H9 (cell line): Measurements from ENCODE around the gene RNASEH2B. TPM values are rescaled to one million over a fixed set of nuclear protein-coding genes. Genes with fewer than 3 reads are reported as not detected.

ENCODE experiments used
- DNase-seq: peaks from one replicate; pipeline ENCODE4 v3.0.0-alpha.2; 2017
- H2AFZ ChIP-seq: one replicate; pipeline ENCODE4 v1.6.1; 2013; ENCODE audit warnings: mild to moderate bottlenecking, low read length, control low read depth, moderate library complexity
- H2AK5ac ChIP-seq: 2 replicates; pipeline ENCODE4 v1.6.1; 2013; ENCODE audit warnings: low read length, control low read depth, mixed read lengths; ENCODE audit not compliant: insufficient read length
- H2BK120ac ChIP-seq: one replicate; pipeline ENCODE4 v1.6.1; 2013; ENCODE audit warnings: low read depth, mild to moderate bottlenecking, low read length, control low read depth, inconsistent platforms; ENCODE audit not compliant: poor library complexity, severe bottlenecking
- H2BK12ac ChIP-seq: 2 replicates; pipeline ENCODE4 v1.6.1; 2013; ENCODE audit warnings: low read length, control low read depth, mixed read lengths, low read depth; ENCODE audit not compliant: insufficient read length
- H2BK15ac ChIP-seq: 2 replicates; pipeline ENCODE4 v1.6.1; 2013; ENCODE audit warnings: low read depth, low read length, control low read depth
- H2BK20ac ChIP-seq: one replicate; pipeline ENCODE4 v1.6.1; 2013; ENCODE audit warnings: low read depth, mild to moderate bottlenecking, low read length, control low read depth, inconsistent platforms; ENCODE audit not compliant: poor library complexity, severe bottlenecking
- H2BK5ac ChIP-seq: 2 replicates; pipeline ENCODE4 v1.6.1; 2013; ENCODE audit warnings: low read length, control low read depth, mixed read lengths; ENCODE audit not compliant: insufficient read length
- H3K14ac ChIP-seq: 2 replicates; pipeline ENCODE4 v1.6.1; 2013; ENCODE audit warnings: low read length, control low read depth; ENCODE audit not compliant: insufficient read depth
- H3K18ac ChIP-seq: 2 replicates; pipeline ENCODE4 v1.6.1; 2013; ENCODE audit warnings: low read depth, mild to moderate bottlenecking, mixed read lengths, low read length, control low read depth; ENCODE audit not compliant: insufficient read length
- H3K23ac ChIP-seq: 2 replicates; pipeline ENCODE4 v1.6.1; 2013; ENCODE audit warnings: low read length, control low read depth, mixed read lengths, low read depth; ENCODE audit not compliant: insufficient read length
- H3K23me2 ChIP-seq: 2 replicates; pipeline ENCODE4 v1.6.1; 2013; ENCODE audit warnings: low read depth, mild to moderate bottlenecking, mixed read lengths, low read length, control low read depth; ENCODE audit not compliant: insufficient read length, poor library complexity, severe bottlenecking
- H3K27ac ChIP-seq: 2 replicates; pipeline ENCODE4 v1.5.1; 2013; ENCODE audit warnings: low read length, control low read depth, mixed read lengths, low read depth; ENCODE audit not compliant: insufficient read length
- H3K27me3 ChIP-seq: 2 replicates; pipeline ENCODE4 v1.6.1; 2013; ENCODE audit warnings: low read length, control low read depth, inconsistent platforms; ENCODE audit not compliant: insufficient read depth
- H3K4ac ChIP-seq: 2 replicates; pipeline ENCODE4 v1.6.1; 2013; ENCODE audit warnings: low read depth, mild to moderate bottlenecking, control low read depth, inconsistent platforms, low read length, moderate library complexity
- H3K4me1 ChIP-seq: 2 replicates; pipeline ENCODE4 v1.6.1; 2013; ENCODE audit warnings: low read length, control low read depth, inconsistent platforms; ENCODE audit not compliant: insufficient read depth
- H3K4me2 ChIP-seq: 2 replicates; pipeline ENCODE4 v1.6.1; 2013; ENCODE audit warnings: low read length, control low read depth, mixed read lengths; ENCODE audit not compliant: insufficient read length, insufficient read depth
- H3K56ac ChIP-seq: 2 replicates; pipeline ENCODE4 v1.6.1; 2013; ENCODE audit warnings: low read depth, mild to moderate bottlenecking, mixed read lengths, low read length, control low read depth; ENCODE audit not compliant: insufficient read length
- H3K79me1 ChIP-seq: 2 replicates; pipeline ENCODE4 v1.6.1; 2013; ENCODE audit warnings: low read depth, mild to moderate bottlenecking, moderate library complexity, low read length, control low read depth, inconsistent platforms; ENCODE audit not compliant: insufficient read depth, poor library complexity, severe bottlenecking
- H3K79me2 ChIP-seq: 2 replicates; pipeline ENCODE4 v1.6.1; 2013; ENCODE audit warnings: low read length, control low read depth, inconsistent platforms; ENCODE audit not compliant: insufficient read depth
- H3K9ac ChIP-seq: 2 replicates; pipeline ENCODE4 v1.6.1; 2013; ENCODE audit warnings: low read length, control low read depth, mixed read lengths; ENCODE audit not compliant: insufficient read length; ENCODE audit errors: extremely low read depth
- H3K9me3 ChIP-seq: one replicate; pipeline ENCODE4 v1.6.1; 2013; ENCODE audit warnings: low read depth, low read length, inconsistent platforms; ENCODE audit not compliant: control insufficient read depth
- H3T11ph ChIP-seq: one replicate; pipeline ENCODE4 v1.6.1; 2013; ENCODE audit warnings: mild to moderate bottlenecking, low read length, control low read depth, inconsistent platforms
- H4K20me1 ChIP-seq: one replicate; pipeline ENCODE4 v1.6.1; 2013; ENCODE audit not compliant: control insufficient read depth, insufficient read length, insufficient read depth
- H4K5ac ChIP-seq: 2 replicates; pipeline ENCODE4 v1.6.1; 2013; ENCODE audit warnings: low read depth, mild to moderate bottlenecking, mixed read lengths, low read length, control low read depth; ENCODE audit not compliant: insufficient read length
- H4K8ac ChIP-seq: replicated peaks from 2 replicates; pipeline ENCODE4 v1.6.1; 2013; ENCODE audit warnings: low read length, control low read depth, mixed read lengths, low read depth; ENCODE audit not compliant: insufficient read length
- H4K91ac ChIP-seq: 2 replicates; pipeline ENCODE4 v1.6.1; 2013; ENCODE audit warnings: low read depth, mild to moderate bottlenecking, moderate library complexity, mixed read lengths, low read length, control low read depth; ENCODE audit not compliant: insufficient read length
- H3K27ac Mint-ChIP-seq, 3 experiments: 2 replicates in 2 of 3; 3 replicates in 1 of 3; pipeline ENCODE4 v1.8.0; 2020 to 2021; ENCODE audit warnings: mixed read lengths in 3 of 3, mild to moderate bottlenecking in 1 of 3, moderate library complexity in 1 of 3
- H3K27me3 Mint-ChIP-seq: 2 replicates; pipeline ENCODE4 v1.8.0; 2021; ENCODE audit warnings: low read depth, mild to moderate bottlenecking, moderate library complexity, mixed read lengths
- H3K36me3 Mint-ChIP-seq, 3 experiments: 2 replicates in 2 of 3; 3 replicates in 1 of 3; pipeline ENCODE4 v1.8.0; 2020 to 2021; ENCODE audit warnings: low read depth in 3 of 3, mixed read lengths in 3 of 3; ENCODE audit not compliant: insufficient read depth in 1 of 3
- H3K4me1 Mint-ChIP-seq, 2 experiments: 2 replicates each; pipeline ENCODE4 v1.8.0; 2020; ENCODE audit warnings: mixed read lengths in 2 of 2
- H3K4me3 Mint-ChIP-seq, 2 experiments: 2 replicates in 1 of 2; 3 replicates in 1 of 2; pipeline ENCODE4 v1.8.0; 2020 to 2021; ENCODE audit warnings: mild to moderate bottlenecking in 2 of 2, mixed read lengths in 2 of 2, moderate library complexity in 1 of 2
- H3K9me3 Mint-ChIP-seq, 2 experiments: 2 replicates in 1 of 2; 3 replicates in 1 of 2; pipeline ENCODE4 v1.8.0; 2020; ENCODE audit warnings: mild to moderate bottlenecking in 2 of 2, mixed read lengths in 2 of 2, moderate library complexity in 1 of 2
- WGBS: extraction: QIAGEN DNeasy Blood & Tissue Kit; methylation state at CpG from one replicate; pipeline ENCODE4 v1.1.7; 2013; ENCODE audit warnings: missing lambda C conversion rate, low lambda C conversion rate, mixed read lengths; ENCODE audit not compliant: insufficient read length; ENCODE audit errors: extremely low coverage; 5-methylcytosine and 5-hydroxymethylcytosine counted together
- total RNA-seq: library from RNA; stranded (reverse); gene quantifications from 2 replicates; pipeline ENCODE4 v1.2.1, GENCODE V29; 2021
- TF ChIP-seq, protein P1 (sequence below): fragments of 200-600 bp; sonication (generic); conservative IDR thresholded peaks from 3 replicates; pipeline ENCODE4 v1.8.0; 2021; ENCODE audit warnings: antibody characterized with exemption, mild to moderate bottlenecking

The RNASEH2B gene
- total RNA-seq, 1 experiment from 2014 or later, result 53.9 TPM

- no peak overlapping the region for H3K9ac ChIP-seq
- peaks cover 12% of the 10 kb centered on the region for H3K9me3 ChIP-seq
- no peak overlapping the region for H3K4ac ChIP-seq
- H4K5ac ChIP-seq, result no peak overlapping the region
- Mint-ChIP-seq H3K4me3 (no peak overlapping the region), H3K9me3 (peaks cover 47 to 48% of the 10 kb centered on the region in 2 experiments), H3K27ac (no peak overlapping the region), H3K4me1 (peaks cover 0 to 3% of the 10 kb centered on the region in 2 experiments; a peak in 1 of 4 replicates), H3K36me3 (peaks cover 39 to 55% (median 43%) of the 10 kb centered on the region in 3 experiments), H3K27me3 (no peaks in the 10 kb centered on the region)
- WGBS, result no CpG with 5 or more reads among the region's 1 CpG
- H3K4me1 ChIP-seq, result no peaks in the 10 kb centered on the region
- TF ChIP-seq, protein P1, sequence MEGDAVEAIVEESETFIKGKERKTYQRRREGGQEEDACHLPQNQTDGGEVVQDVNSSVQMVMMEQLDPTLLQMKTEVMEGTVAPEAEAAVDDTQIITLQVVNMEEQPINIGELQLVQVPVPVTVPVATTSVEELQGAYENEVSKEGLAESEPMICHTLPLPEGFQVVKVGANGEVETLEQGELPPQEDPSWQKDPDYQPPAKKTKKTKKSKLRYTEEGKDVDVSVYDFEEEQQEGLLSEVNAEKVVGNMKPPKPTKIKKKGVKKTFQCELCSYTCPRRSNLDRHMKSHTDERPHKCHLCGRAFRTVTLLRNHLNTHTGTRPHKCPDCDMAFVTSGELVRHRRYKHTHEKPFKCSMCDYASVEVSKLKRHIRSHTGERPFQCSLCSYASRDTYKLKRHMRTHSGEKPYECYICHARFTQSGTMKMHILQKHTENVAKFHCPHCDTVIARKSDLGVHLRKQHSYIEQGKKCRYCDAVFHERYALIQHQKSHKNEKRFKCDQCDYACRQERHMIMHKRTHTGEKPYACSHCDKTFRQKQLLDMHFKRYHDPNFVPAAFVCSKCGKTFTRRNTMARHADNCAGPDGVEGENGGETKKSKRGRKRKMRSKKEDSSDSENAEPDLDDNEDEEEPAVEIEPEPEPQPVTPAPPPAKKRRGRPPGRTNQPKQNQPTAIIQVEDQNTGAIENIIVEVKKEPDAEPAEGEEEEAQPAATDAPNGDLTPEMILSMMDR, result no peak
- no peaks in the 10 kb centered on the region for H3K27me3 ChIP-seq
- H2BK5ac ChIP-seq, result no peak overlapping the region
- no peak overlapping the region for H2BK120ac ChIP-seq
- H2BK15ac ChIP-seq, result no peak overlapping the region
- H3K18ac ChIP-seq, result no peak overlapping the region
- H3K27ac ChIP-seq, result no peak overlapping the region
- H3K23ac ChIP-seq, result no peak overlapping the region
- no peak for DNase-seq
- H3K14ac ChIP-seq, result no peak overlapping the region
- no peak overlapping the region for H3T11ph ChIP-seq
- H3K4me2 ChIP-seq, result no peak overlapping the region
- no peaks in the 10 kb centered on the region for H3K23me2 ChIP-seq
- no peak overlapping the region for H4K91ac ChIP-seq
- no peak overlapping the region for H2BK20ac ChIP-seq
- H4K20me1 ChIP-seq, result no peaks in the 10 kb centered on the region
- H2BK12ac ChIP-seq, result no peak overlapping the region
- H3K79me1 ChIP-seq, result peaks cover 5% of the 10 kb centered on the region
- H4K8ac ChIP-seq, result no peak overlapping the region
- H2AK5ac ChIP-seq, result no peak overlapping the region
- H3K56ac ChIP-seq, result no peak overlapping the region
- H3K79me2 ChIP-seq, result peaks cover 2% of the 10 kb centered on the region; the same call in 1 of the 2 replicates
- H2AFZ ChIP-seq, result no peak overlapping the region
Measured at GRCh38 chr13:50923272-50923671, 13.7 kb downstream of the RNASEH2B start.
